Jurkat, Clone E6-1 (cell line): ENCODE measurements around the gene CEP20. TPM values are rescaled to one million over a fixed set of nuclear protein-coding genes. Genes with fewer than 3 reads are reported as not detected.
A peak's percentile ranks its signal among the peaks of the same experiment; 100 is the strongest.
"Not testable (repeated sequence)": the region's sequence is repeated elsewhere in the genome, so short reads cannot be mapped to it uniquely, and the experiment has no call there.

Experiments used
- DNase-seq: peaks from one replicate; pipeline ENCODE4 v3.0.0-alpha.2; 2011; ENCODE audit warnings: low read depth, low spot score
- H3K4me3 ChIP-seq: 2 replicates; pipeline ENCODE4 v1.5.1; 2011; ENCODE audit warnings: mild to moderate bottlenecking, low read length, control low read depth, moderate library complexity
- polyA plus RNA-seq: library from polyadenylated mRNA; unstranded; fragments of >200 nt; gene quantifications from one replicate; pipeline ENCODE4 v1.2.1, GENCODE V29; 2012; ENCODE audit warnings: missing spikeins; ENCODE audit not compliant: insufficient read length, insufficient read depth

CEP20 gene, protein sequence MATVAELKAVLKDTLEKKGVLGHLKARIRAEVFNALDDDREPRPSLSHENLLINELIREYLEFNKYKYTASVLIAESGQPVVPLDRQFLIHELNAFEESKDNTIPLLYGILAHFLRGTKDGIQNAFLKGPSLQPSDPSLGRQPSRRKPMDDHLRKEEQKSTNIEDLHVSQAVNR
- 66.1 TPM for polyA plus RNA-seq

DNA sequence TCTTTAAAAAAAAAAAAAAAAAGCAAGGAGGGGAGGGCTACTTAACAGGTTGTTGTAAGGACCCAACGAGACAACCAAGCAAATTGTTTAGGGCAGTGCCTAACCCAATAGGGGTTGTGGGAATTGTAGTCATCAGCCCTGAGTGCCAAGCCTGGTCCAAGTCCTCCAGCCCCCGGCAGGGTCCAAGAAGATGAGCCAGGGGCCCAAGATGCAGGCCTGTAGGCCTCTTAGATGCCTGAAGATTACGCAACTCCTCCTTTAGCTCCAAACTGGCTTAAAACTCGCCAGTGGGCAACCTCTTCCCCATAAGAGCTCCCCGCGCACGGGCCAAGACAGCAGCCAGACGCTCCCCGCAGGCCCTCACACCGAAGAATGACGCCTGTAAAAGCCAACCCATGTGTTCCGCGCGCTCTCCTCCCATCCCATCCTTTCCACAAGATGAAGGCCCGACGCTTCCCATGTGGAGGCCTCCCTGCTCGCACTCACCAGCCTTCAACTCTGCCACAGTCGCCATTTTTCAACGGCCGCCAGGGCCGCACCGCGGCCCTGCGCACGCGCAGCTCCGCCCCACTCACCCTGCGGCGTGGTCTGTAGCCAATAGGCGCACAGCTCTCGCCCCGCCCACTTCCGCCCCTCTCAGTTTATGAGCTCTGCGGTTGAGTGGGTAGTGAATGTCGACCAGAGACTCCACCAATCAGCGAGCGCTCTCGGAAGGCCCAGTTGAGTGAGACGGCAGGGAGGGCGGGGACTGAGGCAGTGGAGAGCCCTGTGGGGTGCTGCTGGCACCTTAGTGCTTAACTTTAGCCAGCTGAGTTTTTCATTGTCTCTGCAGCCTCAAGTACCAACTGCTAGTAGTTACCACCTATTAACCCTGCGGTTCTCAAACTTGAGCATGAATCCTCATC is at the start of gene CEP20:
TSS of gene CEP20 (minus strand) at position 532 of the 905 bp plus-strand sequence. CDS start at position 514, 18 bp downstream.
- peak within 1 kb of the TSS; percentile 99 for H3K4me3 ChIP-seq

DNA sequence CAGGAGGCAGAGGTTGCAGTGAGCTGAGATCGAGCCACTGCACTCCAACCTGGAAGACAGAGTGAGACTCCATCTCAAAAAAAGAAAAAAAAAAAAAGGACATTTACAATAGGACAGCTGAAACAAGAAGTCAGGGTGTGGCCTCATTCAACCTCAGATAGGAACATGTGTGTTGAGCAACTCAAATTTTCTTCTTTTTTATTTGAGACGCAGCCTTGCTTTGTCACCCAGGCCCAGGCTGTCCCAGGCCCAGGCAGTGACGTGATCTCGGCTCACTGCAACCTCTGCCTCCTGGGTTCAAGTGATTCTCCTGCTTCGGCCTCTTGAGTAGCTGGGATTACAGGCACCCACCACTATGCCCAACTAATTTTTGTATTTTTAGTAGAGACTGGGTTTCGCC is 48.4 kb upstream of the CEP20 start:
- not testable (repeated sequence) for DNase-seq

More for the DNA sequence above, at the start of gene CEP20:
- DNase-seq, result peak; percentile 99

DNA sequence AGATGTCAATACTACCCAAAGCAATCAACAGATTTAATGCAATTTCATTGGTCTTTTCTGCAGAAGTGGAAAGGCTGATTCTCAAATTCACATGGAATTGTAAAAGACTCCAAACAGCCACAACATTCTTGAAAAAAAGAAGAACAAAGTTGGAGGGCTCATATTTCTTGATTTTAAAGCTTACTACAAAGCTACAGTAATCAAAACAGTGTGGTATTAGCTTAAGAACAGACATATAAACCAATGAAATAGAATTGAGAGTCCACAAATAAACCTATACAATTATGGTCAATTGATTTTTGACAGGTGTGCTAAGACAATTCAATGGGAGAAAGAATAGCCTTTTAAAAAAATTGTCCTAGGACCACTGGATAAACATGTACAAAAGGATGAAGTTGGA is 46.6 kb upstream of the CEP20 start:
- DNase-seq, result no peak
- H3K4me3 ChIP-seq, result no peak overlapping the region

More for the DNA sequence above, 48.4 kb upstream of the CEP20 start:
- not testable (repeated sequence) for H3K4me3 ChIP-seq

DNA sequence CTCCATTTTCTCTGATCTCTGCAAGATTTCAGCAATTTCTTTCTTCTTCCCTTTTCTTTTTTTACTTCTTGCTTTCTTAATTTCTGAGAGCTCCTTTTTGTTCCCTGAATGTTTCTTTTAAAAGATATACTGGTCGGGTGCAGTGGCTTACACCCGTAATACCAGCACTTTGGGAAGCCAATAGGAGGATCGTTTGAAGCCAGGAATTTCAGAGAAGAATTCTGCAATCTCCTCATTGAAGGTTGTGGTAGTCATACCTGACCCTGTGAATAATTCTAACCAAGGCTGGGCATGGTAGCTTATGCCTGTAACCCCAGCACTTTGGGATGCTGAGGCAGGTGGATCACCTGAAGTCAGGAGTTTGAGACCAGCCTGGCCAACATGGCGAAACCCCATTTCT is 45.4 kb upstream of the CEP20 start:
- H3K4me3 ChIP-seq, result no peak overlapping the region
- no peak for DNase-seq

DNA sequence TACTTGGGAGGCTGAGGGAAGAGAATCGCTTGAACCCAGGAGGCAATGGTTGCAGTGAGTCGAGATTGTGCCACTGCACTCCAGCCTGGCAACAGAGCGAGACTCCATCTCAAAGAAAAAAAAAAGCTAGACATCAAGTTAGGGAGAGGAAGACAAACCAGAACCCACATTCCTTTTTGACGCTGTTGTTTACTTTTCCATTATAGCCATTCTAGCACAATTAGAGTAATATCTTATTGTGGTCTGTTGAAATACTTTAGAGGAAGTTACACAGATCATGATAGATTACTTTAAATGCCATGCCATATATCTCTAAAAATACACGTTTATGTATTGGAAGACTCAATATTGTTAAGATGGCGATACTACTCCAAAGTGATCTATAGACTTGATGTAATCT is 44.5 kb upstream of the CEP20 start:
- H3K4me3 ChIP-seq, result no peak overlapping the region
- DNase-seq, result no peak

DNA sequence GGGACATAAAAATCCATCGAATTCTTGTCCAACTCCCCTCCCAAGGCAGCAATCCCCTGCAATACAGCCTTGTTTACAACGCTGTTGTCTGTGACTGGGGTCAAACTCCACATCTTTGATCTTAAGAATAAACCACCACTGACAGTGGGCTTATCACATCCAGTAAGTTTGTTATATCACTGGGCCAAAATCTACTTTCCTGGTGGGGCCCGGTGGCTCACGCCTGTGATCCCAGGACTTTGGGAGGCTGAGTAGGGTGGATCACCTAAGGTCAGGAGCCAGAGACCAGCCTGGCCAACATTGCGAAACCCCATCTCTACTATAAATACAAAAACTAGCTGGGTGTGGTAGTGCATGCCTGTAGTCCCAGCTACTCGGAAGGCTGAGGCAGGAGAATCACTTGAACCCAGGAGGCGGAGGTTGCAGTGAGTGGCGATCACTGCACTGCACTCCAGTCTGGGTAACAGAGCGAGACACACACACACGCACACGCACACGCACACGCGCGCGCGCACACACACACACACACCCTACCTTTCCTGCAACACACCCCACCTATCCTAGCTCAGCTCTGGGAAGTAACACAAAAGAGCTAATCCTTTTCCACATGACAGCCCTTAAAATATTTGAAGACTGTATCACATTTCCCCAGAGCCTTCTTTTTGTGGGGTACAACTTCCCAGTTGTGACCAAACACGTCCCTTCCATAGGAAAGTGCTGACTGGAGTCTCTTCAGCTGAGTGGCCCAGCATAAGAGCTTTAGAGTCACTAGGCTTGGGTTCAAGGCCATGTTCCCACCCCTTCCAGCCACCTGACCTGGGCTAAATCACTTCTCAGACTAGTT is 40.1 kb upstream of the CEP20 start:
- no peak for DNase-seq
- H3K4me3 ChIP-seq, result no peak overlapping the region

DNA sequence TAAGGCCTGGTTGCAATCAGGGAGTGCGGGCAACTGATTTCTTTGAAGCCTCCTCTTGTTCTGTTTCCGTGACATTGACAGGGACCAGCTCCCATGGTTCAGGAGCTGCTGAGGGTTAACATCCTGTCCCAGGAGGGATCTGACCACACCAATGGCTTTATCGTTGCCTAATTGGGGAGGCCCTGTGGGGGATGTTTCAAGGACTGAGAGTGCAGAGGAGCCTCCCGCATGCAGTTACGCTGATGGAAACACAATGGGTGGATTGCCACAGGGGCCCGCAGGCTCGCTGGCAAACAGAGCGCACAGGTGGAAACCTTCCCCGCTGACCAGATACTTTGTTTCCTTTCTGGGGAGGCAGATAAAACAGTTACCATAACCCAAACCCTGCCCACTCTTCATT is 37.2 kb upstream of the CEP20 start:
- no peak for DNase-seq
- no peak overlapping the region for H3K4me3 ChIP-seq

DNA sequence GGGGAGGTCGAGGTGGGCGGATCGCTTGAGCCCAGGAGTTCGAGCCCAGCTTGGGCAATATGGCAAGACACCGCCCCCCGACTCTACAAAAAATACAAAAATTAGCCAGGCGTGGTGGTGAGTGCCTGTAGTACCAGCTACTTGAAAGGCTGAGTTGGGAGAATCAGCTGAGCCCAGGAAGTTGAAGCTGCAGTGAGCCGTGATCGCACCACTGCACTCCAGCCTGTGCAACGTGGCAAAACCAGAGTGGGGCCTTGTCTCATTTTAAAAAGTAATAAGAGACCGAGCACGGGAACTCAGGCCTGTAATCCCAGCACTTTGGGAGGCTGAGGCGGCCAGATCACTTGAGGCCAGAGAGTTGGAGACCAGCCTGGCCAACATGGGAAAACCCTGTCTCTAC is 36.6 kb upstream of the CEP20 start:
- DNase-seq, result no peak
- no peak overlapping the region for H3K4me3 ChIP-seq

DNA sequence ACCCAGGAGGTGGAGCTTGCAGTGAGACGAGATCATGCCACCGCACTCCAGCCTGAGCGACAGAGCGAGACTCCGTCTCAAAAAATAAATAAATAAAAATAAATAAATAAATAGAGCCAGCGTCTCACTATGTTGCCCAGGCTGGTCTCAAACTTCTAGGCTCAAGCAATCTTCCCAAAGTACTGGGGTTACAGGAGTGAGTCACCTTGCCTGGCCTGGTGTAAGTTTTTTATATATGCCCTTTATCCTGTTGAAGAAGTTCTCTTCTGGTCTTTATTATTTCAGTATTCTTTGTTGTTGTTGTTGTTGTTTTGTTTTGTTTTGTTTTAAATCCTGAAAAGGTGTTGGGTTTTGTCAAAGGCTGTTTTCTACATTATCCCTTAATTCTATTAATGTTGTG is 30.9 kb upstream of the CEP20 start:
- DNase-seq, result no peak
- no peak overlapping the region for H3K4me3 ChIP-seq

DNA sequence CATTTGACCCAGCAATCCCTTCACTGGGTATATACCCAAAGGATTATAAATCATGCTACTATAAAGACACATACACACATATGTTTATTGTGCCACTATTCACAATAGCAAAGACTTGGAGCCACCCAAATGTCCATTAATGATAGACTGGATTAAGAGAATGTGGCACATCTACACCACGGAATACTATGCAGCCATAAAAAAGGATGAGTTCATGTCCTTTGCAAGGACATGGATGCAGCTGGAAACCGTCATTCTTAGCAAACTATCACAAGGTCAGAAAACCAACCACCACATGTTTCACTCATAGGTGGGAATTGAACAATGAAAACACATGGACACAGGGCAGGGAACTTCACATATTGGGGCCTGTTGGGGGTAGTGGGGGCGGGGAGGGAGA is 29.9 kb upstream of the CEP20 start:
- not testable (repeated sequence) for H3K4me3 ChIP-seq, DNase-seq

DNA sequence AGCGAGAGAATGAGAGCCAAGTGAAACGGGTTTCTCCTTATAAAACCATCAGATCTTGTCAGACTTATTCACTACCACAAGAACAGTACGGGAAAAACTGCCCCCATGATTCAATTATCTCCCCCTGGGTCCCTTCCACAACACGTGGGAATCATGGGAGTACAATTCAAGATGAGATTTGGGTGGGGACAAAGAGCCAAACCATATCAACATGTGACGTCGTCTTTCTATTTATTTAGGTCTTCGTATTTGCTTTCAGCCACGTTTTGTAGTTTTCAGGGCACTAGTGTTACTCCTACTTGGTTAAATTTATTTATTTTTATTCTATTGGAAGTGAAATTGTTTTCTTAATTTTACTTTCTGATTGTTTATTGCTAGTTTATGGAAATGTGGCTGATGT is 27.9 kb upstream of the CEP20 start:
- no peak for DNase-seq
- no peak overlapping the region for H3K4me3 ChIP-seq

DNA sequence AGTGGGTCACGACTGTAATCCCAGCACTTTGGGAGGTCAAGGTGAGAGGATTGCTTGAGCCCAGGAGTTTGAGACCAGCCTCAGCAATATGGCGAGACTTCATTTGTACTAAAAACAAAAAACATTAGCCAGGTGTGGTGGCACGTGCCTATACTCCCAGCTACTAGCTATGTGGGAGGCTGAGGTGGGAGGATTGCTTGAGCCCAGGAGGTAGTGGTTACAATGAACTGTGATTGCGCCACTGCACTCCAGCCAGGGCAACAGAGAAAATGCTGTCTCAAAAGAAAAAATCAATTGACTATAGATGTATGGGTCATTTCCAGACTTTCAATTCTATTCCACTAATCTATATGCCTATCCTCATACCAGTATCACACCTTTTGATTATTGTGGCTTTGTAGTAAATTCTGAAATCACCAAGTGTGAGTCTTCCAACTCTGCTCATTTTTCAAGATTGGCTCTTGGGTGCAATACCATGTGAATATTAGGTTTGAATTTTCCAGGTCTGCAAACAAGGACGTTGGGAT is 27.2 kb upstream of the CEP20 start:
- no peak for DNase-seq
- H3K4me3 ChIP-seq, result no peak overlapping the region

DNA sequence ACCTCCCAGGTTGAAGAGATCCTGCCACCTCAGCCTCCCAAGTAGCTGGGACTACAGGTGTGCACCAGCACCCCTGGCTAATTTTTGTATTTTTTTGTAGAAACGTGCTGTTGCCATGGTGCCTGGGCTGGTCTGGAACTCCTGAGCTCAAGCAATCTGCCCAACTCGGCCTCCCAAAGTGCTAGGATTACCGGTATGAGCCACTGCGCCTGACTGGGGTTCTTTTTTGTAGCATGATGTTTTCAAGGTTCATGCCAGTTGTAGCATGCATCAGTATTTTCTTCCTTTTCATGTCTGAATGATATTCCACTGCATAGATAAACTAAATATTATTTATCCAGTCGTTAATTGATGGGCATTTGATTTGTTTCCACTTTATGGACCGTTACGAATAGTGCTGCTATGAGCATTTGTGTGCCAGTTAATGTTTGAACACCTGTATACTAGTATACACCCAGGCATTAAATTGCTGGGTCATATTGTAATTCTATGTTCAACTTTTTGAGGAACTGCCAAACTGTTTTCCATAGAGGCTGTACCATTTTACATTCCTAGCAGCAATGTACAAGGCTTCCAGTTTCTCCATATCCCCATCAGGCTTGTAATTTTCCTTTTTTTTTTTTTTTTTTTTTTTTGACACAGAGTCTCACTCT is 24.8 kb upstream of the CEP20 start:
- no peak for DNase-seq
- H3K4me3 ChIP-seq, result no peak overlapping the region

DNA sequence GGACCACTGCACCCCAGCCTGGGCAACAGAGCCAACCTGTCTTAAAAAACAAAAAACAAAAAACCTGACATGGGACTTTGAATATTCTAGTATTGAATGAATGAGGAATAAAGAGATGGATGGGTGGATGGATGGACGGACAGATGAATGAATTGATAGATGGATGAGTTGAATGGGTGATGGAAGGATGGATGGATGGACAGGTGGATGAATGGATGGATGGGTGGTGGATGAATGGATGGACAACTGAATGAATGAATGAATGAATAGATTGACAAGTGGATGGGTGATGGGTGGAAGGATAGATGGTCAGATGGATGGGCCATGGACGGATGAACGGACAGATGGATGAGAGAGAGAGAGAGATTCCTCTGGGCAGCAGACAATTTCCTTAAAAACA is 22.8 kb upstream of the CEP20 start:
- no peak for DNase-seq
- H3K4me3 ChIP-seq, result no peak overlapping the region

DNA sequence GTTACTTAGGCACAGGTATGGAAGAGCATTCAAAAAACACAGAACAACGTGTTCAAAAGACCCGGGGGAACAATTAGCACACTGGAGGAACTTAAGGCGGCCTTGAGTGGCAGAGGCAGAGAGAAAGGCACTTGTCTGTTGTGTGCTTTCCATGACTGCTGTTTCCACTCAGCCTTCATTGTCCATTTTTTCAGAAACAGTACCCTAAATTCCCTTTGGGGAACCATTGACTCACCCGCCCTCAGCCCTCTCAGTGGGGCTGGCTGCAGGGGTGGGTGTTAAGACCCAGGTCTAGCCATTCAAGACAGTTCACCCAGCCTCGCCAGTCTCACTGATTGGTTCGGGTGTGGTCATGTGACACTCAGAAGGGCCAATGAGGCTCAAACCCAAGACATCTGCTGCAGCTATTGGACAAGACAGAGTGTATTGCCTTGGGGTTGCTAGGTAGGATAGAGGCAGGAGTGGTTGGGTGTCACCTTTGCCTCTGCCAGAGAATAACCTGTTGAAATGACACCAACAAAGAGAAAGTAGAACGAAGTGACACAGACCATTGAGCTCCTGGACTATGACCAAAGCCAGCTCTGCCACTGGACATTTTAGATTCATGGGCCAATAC is 19.6 kb upstream of the CEP20 start:
- peak; percentile 91 for DNase-seq
- H3K4me3 ChIP-seq, result no peak overlapping the region

DNA sequence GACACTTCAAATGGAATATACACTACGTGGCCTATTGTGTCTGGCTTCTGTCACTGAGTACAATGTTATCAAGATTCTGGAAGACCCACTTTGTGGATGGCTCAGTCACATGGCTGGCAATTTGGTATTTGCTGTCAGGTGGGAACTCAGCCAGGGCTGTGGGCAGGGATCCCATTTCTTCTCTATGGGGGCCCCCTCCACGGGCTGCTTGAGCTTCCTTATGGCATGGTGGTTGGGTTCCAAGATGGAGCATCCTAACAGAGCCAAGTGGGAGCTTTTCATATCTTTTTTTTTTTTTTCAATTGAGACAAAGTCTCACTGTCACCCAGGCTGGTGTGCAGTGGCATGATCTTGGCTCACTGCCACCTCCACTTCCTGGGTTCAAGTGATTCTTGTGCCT is 18.0 kb upstream of the CEP20 start:
- no peak overlapping the region for H3K4me3 ChIP-seq
- no peak for DNase-seq

DNA sequence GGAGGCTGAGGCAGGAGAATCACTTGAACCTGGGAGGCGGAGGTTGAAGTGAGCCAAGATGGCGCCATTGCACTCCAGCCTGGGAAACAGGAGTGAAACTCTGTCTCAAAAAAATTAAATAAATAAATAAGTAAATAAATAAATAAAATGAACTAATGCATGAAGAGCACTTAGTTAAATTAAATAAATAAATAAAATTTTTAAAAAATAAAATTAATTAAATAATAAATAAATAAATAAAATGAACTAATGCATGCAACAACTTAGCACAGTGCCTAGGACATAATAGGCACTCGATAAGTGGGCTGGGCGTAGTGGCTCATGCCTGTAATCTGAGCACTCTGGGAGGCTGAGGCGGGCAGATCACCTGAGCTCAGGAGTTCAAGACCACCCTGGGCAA is 15.6 kb upstream of the CEP20 start:
- H3K4me3 ChIP-seq, result no peak overlapping the region
- no peak for DNase-seq

DNA sequence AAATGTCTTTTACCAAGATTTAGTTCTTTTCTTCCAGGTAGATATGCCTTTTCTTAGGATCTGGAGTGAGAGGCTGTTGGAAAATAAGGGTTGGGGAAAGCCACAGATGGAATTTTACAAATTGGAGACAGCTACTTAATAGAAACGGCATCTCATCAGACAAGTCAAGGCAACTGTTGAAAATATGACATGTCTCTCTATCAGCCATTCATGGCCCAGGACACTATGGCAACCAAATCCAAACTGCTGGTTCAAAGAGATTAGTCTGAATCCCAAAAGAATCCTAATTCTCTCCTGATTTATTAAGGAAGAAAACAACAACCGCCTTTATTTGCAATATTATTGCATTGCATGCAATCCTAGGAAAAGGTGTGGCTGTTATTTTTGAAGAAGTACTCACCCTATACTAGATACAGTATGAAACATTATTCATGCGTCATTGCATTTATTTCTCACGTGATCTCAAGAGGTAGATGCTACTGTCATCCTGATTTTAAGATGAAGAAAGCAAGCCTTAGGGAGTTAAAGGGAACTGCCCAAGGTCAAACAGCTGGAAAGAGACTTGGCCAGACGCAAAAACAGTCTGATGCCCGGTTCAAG is 12.6 kb upstream of the CEP20 start:
- no peak for DNase-seq
- no peak overlapping the region for H3K4me3 ChIP-seq
